Bronchial epithelial cell (primary cell): ENCODE results near the gene ATP6AP2. TPM values are rescaled to one million over a fixed set of nuclear protein-coding genes. Genes with fewer than 3 reads are reported as not detected.
A peak's percentile ranks its signal among the peaks of the same experiment; 100 is the strongest.

ENCODE experiments used
- DNase-seq: peaks from one replicate; pipeline ENCODE4 v3.0.0-alpha.2; 2010; ENCODE audit warnings: low read depth
- FAIRE-seq: peaks from 2 replicates; lab custom pipeline; 2011; peaks lifted over from hg19 to GRCh38; lab: Jason Lieb, UNC
- H3K27me3 ChIP-seq: 2 replicates; pipeline ENCODE4 v1.5.1; 2011; ENCODE audit warnings: low read length; ENCODE audit not compliant: control insufficient read depth, insufficient read depth
- H3K36me3 ChIP-seq: 2 replicates; pipeline ENCODE4 v1.5.1; 2011; ENCODE audit warnings: low read length; ENCODE audit not compliant: control insufficient read depth, insufficient read depth
- H3K4me3 ChIP-seq: 2 replicates; pipeline ENCODE4 v1.5.1; 2011; ENCODE audit warnings: mild to moderate bottlenecking, low read depth, low read length, control low read depth
- CTCF ChIP-seq: IDR thresholded peaks from 2 replicates; pipeline ENCODE4 v1.5.1; 2011; ENCODE audit warnings: mild to moderate bottlenecking, moderate library complexity, low read length, control low read depth, inconsistent platforms; ENCODE audit not compliant: insufficient read depth, severe bottlenecking
- total RNA-seq: library from RNA; depleted of rRNA; stranded (reverse); fragments of >200 nt; gene quantifications from 2 replicates; pipeline ENCODE4 v1.2.1, GENCODE V29; 2014

ATP6AP2 gene
- 99.8 and 121 TPM in 2 replicates for total RNA-seq

GRCh38 chrX:40580537-40581335, at the start of gene ATP6AP2:
TSS of gene ATP6AP2 (plus strand) at chrX:40580970. CDS start at chrX:40581066, 96 bp downstream.
- H3K27me3 ChIP-seq = no peaks in the 10 kb centered on the region
- H3K4me3 ChIP-seq = peak within 1 kb of the TSS; percentile 65
- FAIRE-seq (no peak), DNase-seq (peak; percentile 86)
- H3K36me3 ChIP-seq = no peaks in the 10 kb centered on the region
- TF ChIP-seq CTCF = no peak

- Histone ChIP-seq H3K27me3 (no peaks in the 10 kb centered on the region), H3K36me3 (no peaks in the 10 kb centered on the region), H3K4me3 (no peak overlapping the region)
- peak; percentile 9 for DNase-seq
- no peak for FAIRE-seq
- no peak for TF ChIP-seq CTCF
These were observed 49.5 kb upstream of the ATP6AP2 start for GRCh38 chrX:40531056-40531826.

- no peak overlapping the region for H3K4me3 ChIP-seq
- FAIRE-seq (no peak), DNase-seq (no peak)
- no peaks in the 10 kb centered on the region for H3K36me3 ChIP-seq
- peaks cover 2% of the 10 kb centered on the region for H3K27me3 ChIP-seq
- TF ChIP-seq CTCF = no peak
These were observed 43.5 kb upstream of the ATP6AP2 start for GRCh38 chrX:40537310-40537709.

GRCh38 chrX:40538406-40538805, 42.4 kb upstream of the ATP6AP2 start:
- Histone ChIP-seq H3K36me3 (no peaks in the 10 kb centered on the region), H3K4me3 (no peak overlapping the region), H3K27me3 (peaks cover 2% of the 10 kb centered on the region)
- FAIRE-seq = no peak
- no peak for TF ChIP-seq CTCF
- no peak for DNase-seq

GRCh38 chrX:40539214-40540142, 41.3 kb upstream of the ATP6AP2 start:
- DNase-seq = peak; percentile 61
- peaks cover 2% of the 10 kb centered on the region for H3K27me3 ChIP-seq
- H3K36me3 ChIP-seq = no peaks in the 10 kb centered on the region
- TF ChIP-seq CTCF = no peak
- no peak overlapping the region for H3K4me3 ChIP-seq
- no peak for FAIRE-seq
